ENCODE measurements around the gene DNAJC24. TPM values are rescaled to one million over a fixed set of nuclear protein-coding genes. Genes with fewer than 3 reads are reported as not detected.

Gene DNAJC24
- total RNA-seq, 1 experiment from 2014 or later, result 19.0 TPM

- no peak for TF ChIP-seq CTCF (IDR thresholded peaks at IDR 0.05; ENCODE audit: unreplicated experiment)
- no peaks in the 10 kb centered on the region for H3K4me1 Mint-ChIP-seq (ENCODE audit: insufficient read depth, unreplicated experiment)
- POLR2A ChIA-PET, result no interaction called here
- H3K27me3 Mint-ChIP-seq (ENCODE audit: insufficient read depth, unreplicated experiment), result peaks cover 36% of the 10 kb centered on the region
- no peaks in the 10 kb centered on the region for H3K9me3 Mint-ChIP-seq (ENCODE audit: unreplicated experiment)
- CTCF ChIA-PET, result no interaction called here
- no peak for DNase-seq (ENCODE audit: unreplicated experiment)
- H3K36me3 Mint-ChIP-seq (ENCODE audit: insufficient read depth, unreplicated experiment), result no peaks in the 10 kb centered on the region
- no peak overlapping the region for H3K27ac Mint-ChIP-seq (ENCODE audit: low read depth, unreplicated experiment)
- intact Hi-C loops (cut with micrococcal nuclease), result loop anchor here (10.0 kb wide), 2 partner anchors 127 to 257 kb away; no protein-coding TSS in a partner anchor
- no TSS peak for BruUV-seq (replicated peaks)
- H3K4me3 Mint-ChIP-seq (ENCODE audit: unreplicated experiment), result no peak overlapping the region
Measured at GRCh38 chr11:31361743-31362142, 7.9 kb upstream of the DNAJC24 start.

DNA sequence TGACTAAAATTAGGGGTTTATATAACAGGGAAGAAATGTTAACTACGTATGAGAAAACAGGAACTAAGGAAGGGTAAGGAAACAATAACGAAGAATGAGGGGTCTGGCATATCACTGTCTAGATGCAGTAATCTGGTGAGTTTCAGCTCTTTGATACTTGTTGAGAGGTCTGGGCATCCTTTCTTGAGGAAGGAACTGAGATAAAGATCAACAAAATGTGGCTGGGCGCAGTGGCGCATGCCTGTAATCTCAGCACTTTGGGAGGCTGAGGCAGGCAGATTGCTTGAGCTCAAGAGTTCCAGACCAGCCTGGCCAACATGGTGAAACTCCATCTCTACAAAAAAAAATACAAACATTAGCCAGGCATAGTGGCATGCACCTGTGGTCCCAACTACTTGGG, 2.9 kb upstream of the DNAJC24 start:
- TF ChIP-seq CTCF (IDR thresholded peaks at IDR 0.05; ENCODE audit: unreplicated experiment), result no peak
- Mint-ChIP-seq H3K4me3 (ENCODE audit: unreplicated experiment) (no peak overlapping the region), H3K36me3 (ENCODE audit: insufficient read depth, unreplicated experiment) (no peaks in the 10 kb centered on the region), H3K9me3 (ENCODE audit: unreplicated experiment) (no peaks in the 10 kb centered on the region), H3K27me3 (ENCODE audit: insufficient read depth, unreplicated experiment) (peaks cover 47% of the 10 kb centered on the region), H3K4me1 (ENCODE audit: insufficient read depth, unreplicated experiment) (no peaks in the 10 kb centered on the region), H3K27ac (ENCODE audit: low read depth, unreplicated experiment) (no peak overlapping the region)
- no TSS peak for BruUV-seq (replicated peaks)
- DNase-seq (ENCODE audit: unreplicated experiment), result no peak
- intact Hi-C loops (cut with micrococcal nuclease), result loop anchor here (10.0 kb wide), 2 partner anchors 132 to 262 kb away; no protein-coding TSS in a partner anchor
- ChIA-PET CTCF (interaction anchor here (0.7 kb wide), 1 partner anchor 627 kb away, joined by 4 read pairs; no protein-coding TSS in a partner anchor), POLR2A (no interaction called here)

DNA sequence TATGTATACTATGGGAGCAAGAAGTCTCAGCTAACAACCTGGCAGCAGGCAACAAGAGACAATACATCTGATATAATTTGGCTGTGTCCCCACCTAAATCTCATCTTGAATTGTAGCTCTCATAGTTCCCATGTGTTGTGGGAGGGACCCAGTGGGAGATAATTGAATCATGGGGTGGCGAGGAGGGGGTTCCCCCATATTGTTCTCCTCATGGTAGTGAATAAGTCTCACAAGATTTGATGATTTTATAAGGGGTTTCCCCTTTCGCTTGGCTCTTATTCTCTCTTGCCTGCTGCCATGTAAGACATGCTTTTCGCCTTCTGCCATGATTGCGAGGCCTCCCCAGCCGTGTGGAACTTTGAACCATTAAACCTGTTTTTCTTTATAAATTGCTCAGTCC, 6.2 kb downstream of the DNAJC24 start:
- Mint-ChIP-seq H3K36me3 (ENCODE audit: insufficient read depth, unreplicated experiment) (peaks cover 4% of the 10 kb centered on the region), H3K9me3 (ENCODE audit: unreplicated experiment) (no peaks in the 10 kb centered on the region), H3K4me1 (ENCODE audit: insufficient read depth, unreplicated experiment) (peaks cover 20% of the 10 kb centered on the region), H3K27me3 (ENCODE audit: insufficient read depth, unreplicated experiment) (no peaks in the 10 kb centered on the region), H3K27ac (ENCODE audit: low read depth, unreplicated experiment) (no peak overlapping the region), H3K4me3 (ENCODE audit: unreplicated experiment) (no peak overlapping the region)
- ChIA-PET POLR2A (no interaction called here), CTCF (interaction anchor here (0.6 kb wide), 1 partner anchor 997 kb away, joined by 3 read pairs; no protein-coding TSS in a partner anchor)
- TF ChIP-seq CTCF (IDR thresholded peaks at IDR 0.05; ENCODE audit: unreplicated experiment), result no peak
- BruUV-seq (replicated peaks), result no TSS peak
- intact Hi-C loops (cut with micrococcal nuclease), result no loop called here
- no peak for DNase-seq (ENCODE audit: unreplicated experiment)

GRCh38 chr11:31383116-31383515, 13.5 kb downstream of the DNAJC24 start:
- intact Hi-C loops (cut with micrococcal nuclease), result no loop called here
- H3K36me3 Mint-ChIP-seq (ENCODE audit: insufficient read depth, unreplicated experiment), result no peaks in the 10 kb centered on the region
- ChIA-PET POLR2A (no interaction called here), CTCF (interaction anchor here (0.5 to 0.7 kb wide), 3 partner anchors 49 to 801 kb away, joined by 3 to 4 read pairs (median 3); no protein-coding TSS in a partner anchor)
- H3K4me1 Mint-ChIP-seq (ENCODE audit: insufficient read depth, unreplicated experiment), result no peaks in the 10 kb centered on the region
- no peaks in the 10 kb centered on the region for H3K9me3 Mint-ChIP-seq (ENCODE audit: unreplicated experiment)
- no peaks in the 10 kb centered on the region for H3K27me3 Mint-ChIP-seq (ENCODE audit: insufficient read depth, unreplicated experiment)
- DNase-seq (ENCODE audit: unreplicated experiment), result no peak
- no peak overlapping the region for H3K27ac Mint-ChIP-seq (ENCODE audit: low read depth, unreplicated experiment)
- H3K4me3 Mint-ChIP-seq (ENCODE audit: unreplicated experiment), result no peak overlapping the region
- no TSS peak for BruUV-seq (replicated peaks)
- no peak for TF ChIP-seq CTCF (IDR thresholded peaks at IDR 0.05; ENCODE audit: unreplicated experiment)
